DND-41 (cell line): ENCODE data around the gene GRK2.

Experiments used
- CTCF ChIP-seq: IDR thresholded peaks from 2 replicates; pipeline ENCODE4 v1.5.1; 2012; ENCODE audit warnings: borderline replicate concordance, low read length, moderate library complexity, mild to moderate bottlenecking; ENCODE audit not compliant: poor library complexity, severe bottlenecking; ENCODE audit errors: extremely low read depth
- EZH2 ChIP-seq: IDR thresholded peaks from 3 replicates; pipeline ENCODE4 v1.6.1; 2012; ENCODE audit warnings: borderline replicate concordance, low read depth, mild to moderate bottlenecking, moderate library complexity, low read length, inconsistent platforms; ENCODE audit not compliant: severe bottlenecking

GRCh38 chr11:67298786-67299185, 32.5 kb downstream of the GRK2 start:
- TF ChIP-seq CTCF, result no peak
- TF ChIP-seq EZH2, result no peak
